SK-N-SH (cell line): Measurements from ENCODE around the gene EVI2B. TPM values are rescaled to one million over a fixed set of nuclear protein-coding genes. Genes with fewer than 3 reads are reported as not detected.

Source experiments
- CTCF ChIA-PET: fragments of 300-600, 350-600 bp; formaldehyde crosslinking; extraction: SDS; loops from one replicate; lab custom pipeline; 2021; lab: Yijun Ruan, JAX
- POLR2A ChIA-PET: fragments of 350-600 bp; sonication (Branson Sonifier 250); formaldehyde crosslinking; extraction: SDS; loops from one replicate; lab custom pipeline; 2020; ENCODE audit warnings: antibody characterized with exemption, inconsistent platforms; lab: Yijun Ruan, JAX
- DNase-seq: peaks from one replicate; pipeline ENCODE4 v3.0.0; 2012
- H2AFZ ChIP-seq: fragments of 200-600 bp; sonication (generic); 2 replicates; pipeline ENCODE4 v1.8.1; 2016; ENCODE audit warnings: antibody characterized with exemption, mild to moderate bottlenecking, low read depth
- H3F3A ChIP-seq: fragments of 200-600 bp; sonication (generic); replicated peaks from 2 replicates; pipeline ENCODE3; 2016; ENCODE audit warnings: antibody characterized with exemption, mild to moderate bottlenecking; ENCODE audit not compliant: insufficient read depth
- H3K27ac ChIP-seq, 2 experiments: fragments of 200-500 bp in 1 of 2; fragments of 200-600 bp in 1 of 2; sonication (Bioruptor generic) in 1 of 2; sonication (generic), shearing (Covaris generic) in 1 of 2; 2 replicates each; pipeline versions ENCODE4 v1.5.1 to v1.6.1; 2014 to 2016; ENCODE audit warnings: low read depth in 2 of 2, inconsistent platforms in 1 of 2, low read length in 1 of 2, mild to moderate bottlenecking in 1 of 2, mixed read lengths in 1 of 2
- H3K27me3 ChIP-seq: fragments of 200-600 bp; sonication (generic), shearing (Covaris generic); 2 replicates; pipeline ENCODE4 v1.6.1; 2016; ENCODE audit warnings: mixed run types; ENCODE audit not compliant: insufficient read depth
- H3K36me3 ChIP-seq, 2 experiments: fragments of 200-500 bp in 1 of 2; fragments of 200-600 bp in 1 of 2; sonication (Bioruptor generic) in 1 of 2; sonication (generic) in 1 of 2; replicated peaks in 1 of 2; 2 replicates each; pipeline versions ENCODE3 to v1.5.1; 2014 to 2016; ENCODE audit warnings: low read length in 1 of 2, mild to moderate bottlenecking in 1 of 2; ENCODE audit not compliant: insufficient read depth in 2 of 2, control insufficient read depth in 1 of 2
- H3K4me1 ChIP-seq, 2 experiments: fragments of 200-500 bp in 1 of 2; fragments of 200-600 bp in 1 of 2; sonication (Bioruptor generic) in 1 of 2; sonication (generic), shearing (Covaris generic) in 1 of 2; 2 replicates each; pipeline versions ENCODE4 v1.5.1 to v1.6.1; 2014 to 2016; ENCODE audit warnings: low read depth in 1 of 2, low read length in 1 of 2, mixed run types in 1 of 2; ENCODE audit not compliant: insufficient read depth in 2 of 2, control insufficient read depth in 1 of 2
- H3K4me2 ChIP-seq: fragments of 200-600 bp; sonication (generic), shearing (Covaris generic); 2 replicates; pipeline ENCODE4 v1.6.1; 2017; ENCODE audit warnings: mixed run types
- H3K4me3 ChIP-seq, 2 experiments: fragments of 200-500 bp in 1 of 2; fragments of 200-600 bp in 1 of 2; sonication (Bioruptor generic) in 1 of 2; sonication (generic), shearing (Covaris generic) in 1 of 2; 2 replicates each; pipeline versions ENCODE4 v1.5.1 to v1.8.1; 2014 to 2016; ENCODE audit warnings: low read depth in 2 of 2, inconsistent platforms in 1 of 2, low read length in 1 of 2, mild to moderate bottlenecking in 1 of 2, mixed read lengths in 1 of 2, moderate library complexity in 1 of 2
- H3K79me2 ChIP-seq: fragments of 200-600 bp; sonication (generic); 2 replicates; pipeline ENCODE4 v1.8.1; 2017; ENCODE audit warnings: mild to moderate bottlenecking; ENCODE audit not compliant: insufficient read depth
- H3K9ac ChIP-seq: fragments of 200-600 bp; sonication (generic); 2 replicates; pipeline ENCODE4 v1.6.1; 2017; ENCODE audit warnings: mixed run types
- H3K9me2 ChIP-seq: fragments of 200-600 bp; sonication (generic); 2 replicates; pipeline ENCODE4 v1.6.1; 2017; ENCODE audit warnings: mixed run types
- H3K9me3 ChIP-seq: fragments of 200-600 bp; sonication (generic); 2 replicates; pipeline ENCODE4 v1.6.1; 2017; ENCODE audit warnings: mixed run types, mild to moderate bottlenecking, moderate library complexity
- H4K20me1 ChIP-seq: fragments of 200-600 bp; sonication (generic); 2 replicates; pipeline ENCODE4 v1.6.1; 2017; ENCODE audit warnings: mild to moderate bottlenecking, mixed run types; ENCODE audit not compliant: insufficient read depth
- CHD2 ChIP-seq: fragments of 150-350 bp; IDR thresholded peaks from 2 replicates; pipeline ENCODE4 v1.6.1; 2018; ENCODE audit warnings: low read length; ENCODE audit not compliant: partially characterized antibody
- FOSL2 ChIP-seq: IDR thresholded peaks from 2 replicates; pipeline ENCODE4 v1.4.0; 2012; ENCODE audit warnings: low read depth, mild to moderate bottlenecking, moderate library complexity, borderline replicate concordance
- FOXJ3 ChIP-seq: sonication (generic); formaldehyde crosslinking; IDR thresholded peaks from 2 replicates; pipeline ENCODE4 v1.5.1; 2020; ENCODE audit warnings: mild to moderate bottlenecking, missing genetic modification reagents
- JUND ChIP-seq: IDR thresholded peaks from 2 replicates; pipeline ENCODE4 v1.4.0; 2012
- NFIC ChIP-seq: IDR thresholded peaks from 2 replicates; pipeline ENCODE4 v1.4.0; 2012; ENCODE audit warnings: borderline replicate concordance
- NRF1 ChIP-seq: IDR thresholded peaks from 2 replicates; pipeline ENCODE4 v1.6.1; 2012; ENCODE audit warnings: low read depth, mild to moderate bottlenecking, low read length
- POLR2AphosphoS5 ChIP-seq: IDR thresholded peaks from 2 replicates; pipeline ENCODE4 v1.6.1; 2012; ENCODE audit warnings: low read depth, low read length
- RAD21 ChIP-seq: IDR thresholded peaks from 2 replicates; pipeline ENCODE4 v1.6.1; 2012; ENCODE audit warnings: mild to moderate bottlenecking, low read length
- RXRA ChIP-seq: IDR thresholded peaks from 2 replicates; pipeline ENCODE4 v1.4.0; 2012; ENCODE audit warnings: low read depth, mild to moderate bottlenecking, borderline replicate concordance
- SIN3A ChIP-seq: IDR thresholded peaks from 2 replicates; pipeline ENCODE4 v1.6.1; 2012; ENCODE audit warnings: low read depth, mild to moderate bottlenecking, low read length, moderate library complexity, borderline replicate concordance
- TAF1 ChIP-seq: IDR thresholded peaks from 2 replicates; pipeline ENCODE4 v1.6.1; 2012; ENCODE audit warnings: low read depth, mild to moderate bottlenecking, low read length, moderate library complexity, borderline replicate concordance
- TCF12 ChIP-seq: IDR thresholded peaks from 2 replicates; pipeline ENCODE4 v1.4.0; 2012
- USF1 ChIP-seq: IDR thresholded peaks from 2 replicates; pipeline ENCODE4 v1.4.0; 2012; ENCODE audit warnings: low read depth, borderline replicate concordance
- WGBS: methylation state at CpG from one replicate; pipeline ENCODE4 v1.1.6; 2017; ENCODE audit warnings: low lambda C conversion rate; 5-methylcytosine and 5-hydroxymethylcytosine counted together
- polyA plus RNA-seq, 3 experiments: library from polyadenylated mRNA; depleted of rRNA; stranded (reverse); fragments of >200 nt; gene quantifications; 2 replicates each; pipeline ENCODE4 v1.2.3, GENCODE V29; 2012
- TF ChIP-seq, protein P1 (sequence below): fragments of 200-600 bp; sonication (generic); IDR thresholded peaks from 2 replicates; pipeline ENCODE4 v1.6.1; 2017; ENCODE audit warnings: antibody characterized with exemption, mild to moderate bottlenecking, moderate library complexity
- TF ChIP-seq, protein P2 (sequence below): IDR thresholded peaks from 2 replicates; pipeline ENCODE4; 2012
- TF ChIP-seq, protein P3 (sequence below): IDR thresholded peaks from 2 replicates; pipeline ENCODE4 v1.4.0; 2012; ENCODE audit warnings: low read depth, borderline replicate concordance

EVI2B gene
- polyA plus RNA-seq, 1 of the 3 experiments (the other 2 are of a cell fraction), result 0.64 TPM

DNA sequence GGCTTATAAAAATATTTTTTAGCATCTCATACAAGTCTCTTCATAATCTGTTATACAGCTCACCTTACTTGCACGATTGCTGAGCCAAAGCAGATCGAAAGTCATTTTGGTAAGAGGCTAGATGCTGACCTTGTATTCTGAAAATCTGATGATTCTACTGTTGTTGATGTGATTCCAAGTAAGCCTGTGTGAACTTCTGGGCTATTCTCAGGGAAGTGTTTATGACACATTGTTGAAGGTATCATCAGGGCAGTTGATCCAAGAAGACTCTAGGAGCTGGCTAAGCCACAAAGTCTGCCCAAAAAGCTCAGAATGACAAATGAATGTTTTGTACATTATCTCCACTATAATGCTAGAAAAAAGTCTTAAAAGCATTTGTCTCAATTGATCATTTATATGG is 32.8 kb downstream of the EVI2B start:
- Histone ChIP-seq H3F3A (peaks cover 8% of the 10 kb centered on the region), H3K9me2 (no peaks in the 10 kb centered on the region), H3K27ac (no peak overlapping the region), H3K4me2 (no peak overlapping the region), H3K4me1 (no peaks in the 10 kb centered on the region), H3K9me3 (no peaks in the 10 kb centered on the region), H3K9ac (no peak overlapping the region), H3K4me3 (no peak overlapping the region), H3K36me3 (peaks cover 18 to 38% of the 10 kb centered on the region in 2 experiments), H3K79me2 (no peaks in the 10 kb centered on the region), H4K20me1 (no peaks in the 10 kb centered on the region), H2AFZ (no peak overlapping the region), H3K27me3 (no peaks in the 10 kb centered on the region)
- DNase-seq, result no peak
- no peak for TF ChIP-seq TAF1
- no peak for TF ChIP-seq USF1
- ChIA-PET POLR2A (no interaction called here), CTCF (no interaction called here)
- 95% methylated on average over 2 of the region's 2 CpGs for WGBS

DNA sequence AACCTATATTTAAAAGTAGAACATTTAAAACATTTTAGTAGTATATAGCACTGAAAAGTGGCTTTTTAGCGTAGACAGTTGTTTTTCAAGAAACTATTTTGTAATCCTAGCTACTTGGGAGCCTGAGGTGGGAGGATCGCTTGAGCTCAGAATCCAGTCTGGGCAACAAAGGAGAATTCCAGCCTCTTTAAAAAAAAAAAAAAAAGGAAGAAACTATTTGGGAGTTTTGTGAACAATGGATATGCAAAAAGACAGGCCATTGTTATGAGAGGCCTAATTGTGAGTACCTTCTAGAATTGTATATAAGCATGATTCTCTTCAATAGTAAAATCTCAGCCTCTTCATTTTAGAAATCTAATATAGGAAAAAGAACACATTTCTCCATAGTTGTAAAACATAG is 34.5 kb downstream of the EVI2B start:
- H3K9ac ChIP-seq, result no peak overlapping the region
- WGBS, result 98% methylated on average over 2 of the region's 2 CpGs
- ChIA-PET POLR2A (no interaction called here), CTCF (interaction anchor here (0.8 kb wide), 1 partner anchor 93 kb away, joined by 3 read pairs; no protein-coding TSS in a partner anchor)
- H3F3A ChIP-seq, result peaks cover 12% of the 10 kb centered on the region
- H2AFZ ChIP-seq, result no peak overlapping the region
- no peaks in the 10 kb centered on the region for H4K20me1 ChIP-seq
- H3K9me2 ChIP-seq, result no peaks in the 10 kb centered on the region
- H3K4me3 ChIP-seq, result no peak overlapping the region
- TF ChIP-seq NRF1 (no peak), POLR2AphosphoS5 (no peak), RXRA (no peak), NFIC (no peak)
- H3K4me2 ChIP-seq, result no peak overlapping the region
- no peak for DNase-seq
- H3K27ac ChIP-seq, result no peak overlapping the region
- no peaks in the 10 kb centered on the region for H3K4me1 ChIP-seq
- H3K79me2 ChIP-seq, result peaks cover 3% of the 10 kb centered on the region; the same call in 1 of the 2 replicates
- no peaks in the 10 kb centered on the region for H3K9me3 ChIP-seq
- H3K27me3 ChIP-seq, result no peaks in the 10 kb centered on the region
- peaks cover 22 to 52% of the 10 kb centered on the region in 2 experiments for H3K36me3 ChIP-seq

- Histone ChIP-seq H3K9me2 (no peaks in the 10 kb centered on the region), H3K4me1 (peaks cover 0 to 10% of the 10 kb centered on the region in 2 experiments; a peak in 3 of 4 replicates), H3K4me3 (no peak overlapping the region), H3K9ac (no peak overlapping the region), H3K27me3 (no peaks in the 10 kb centered on the region), H3K9me3 (no peaks in the 10 kb centered on the region), H2AFZ (no peak overlapping the region), H3K79me2 (peaks cover 7% of the 10 kb centered on the region; the same call in 1 of the 2 replicates), H3K4me2 (no peak overlapping the region), H3K27ac (no peak overlapping the region), H3K36me3 (peaks cover 29 to 63% of the 10 kb centered on the region in 2 experiments), H3F3A (peaks cover 4% of the 10 kb centered on the region), H4K20me1 (no peaks in the 10 kb centered on the region)
- ChIA-PET CTCF (no interaction called here), POLR2A (no interaction called here)
- no peak for DNase-seq
- 93% methylated on average over 1 of the region's 1 CpG for WGBS
- TF ChIP-seq NRF1, result no peak
- no peak for TF ChIP-seq FOSL2
- TF ChIP-seq SIN3A, result no peak
- TF ChIP-seq, protein P1, sequence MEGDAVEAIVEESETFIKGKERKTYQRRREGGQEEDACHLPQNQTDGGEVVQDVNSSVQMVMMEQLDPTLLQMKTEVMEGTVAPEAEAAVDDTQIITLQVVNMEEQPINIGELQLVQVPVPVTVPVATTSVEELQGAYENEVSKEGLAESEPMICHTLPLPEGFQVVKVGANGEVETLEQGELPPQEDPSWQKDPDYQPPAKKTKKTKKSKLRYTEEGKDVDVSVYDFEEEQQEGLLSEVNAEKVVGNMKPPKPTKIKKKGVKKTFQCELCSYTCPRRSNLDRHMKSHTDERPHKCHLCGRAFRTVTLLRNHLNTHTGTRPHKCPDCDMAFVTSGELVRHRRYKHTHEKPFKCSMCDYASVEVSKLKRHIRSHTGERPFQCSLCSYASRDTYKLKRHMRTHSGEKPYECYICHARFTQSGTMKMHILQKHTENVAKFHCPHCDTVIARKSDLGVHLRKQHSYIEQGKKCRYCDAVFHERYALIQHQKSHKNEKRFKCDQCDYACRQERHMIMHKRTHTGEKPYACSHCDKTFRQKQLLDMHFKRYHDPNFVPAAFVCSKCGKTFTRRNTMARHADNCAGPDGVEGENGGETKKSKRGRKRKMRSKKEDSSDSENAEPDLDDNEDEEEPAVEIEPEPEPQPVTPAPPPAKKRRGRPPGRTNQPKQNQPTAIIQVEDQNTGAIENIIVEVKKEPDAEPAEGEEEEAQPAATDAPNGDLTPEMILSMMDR, result no peak
- TF ChIP-seq TCF12, result no peak
- TF ChIP-seq RAD21, result no peak
- no peak for TF ChIP-seq CHD2
- TF ChIP-seq, protein P2, sequence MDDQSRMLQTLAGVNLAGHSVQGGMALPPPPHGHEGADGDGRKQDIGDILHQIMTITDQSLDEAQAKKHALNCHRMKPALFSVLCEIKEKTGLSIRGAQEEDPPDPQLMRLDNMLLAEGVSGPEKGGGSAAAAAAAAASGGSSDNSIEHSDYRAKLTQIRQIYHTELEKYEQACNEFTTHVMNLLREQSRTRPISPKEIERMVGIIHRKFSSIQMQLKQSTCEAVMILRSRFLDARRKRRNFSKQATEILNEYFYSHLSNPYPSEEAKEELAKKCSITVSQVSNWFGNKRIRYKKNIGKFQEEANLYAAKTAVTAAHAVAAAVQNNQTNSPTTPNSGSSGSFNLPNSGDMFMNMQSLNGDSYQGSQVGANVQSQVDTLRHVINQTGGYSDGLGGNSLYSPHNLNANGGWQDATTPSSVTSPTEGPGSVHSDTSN, result no peak
- no peak for TF ChIP-seq FOXJ3
- no peak for TF ChIP-seq JUND
- no peak for TF ChIP-seq POLR2AphosphoS5
- TF ChIP-seq, protein P3, sequence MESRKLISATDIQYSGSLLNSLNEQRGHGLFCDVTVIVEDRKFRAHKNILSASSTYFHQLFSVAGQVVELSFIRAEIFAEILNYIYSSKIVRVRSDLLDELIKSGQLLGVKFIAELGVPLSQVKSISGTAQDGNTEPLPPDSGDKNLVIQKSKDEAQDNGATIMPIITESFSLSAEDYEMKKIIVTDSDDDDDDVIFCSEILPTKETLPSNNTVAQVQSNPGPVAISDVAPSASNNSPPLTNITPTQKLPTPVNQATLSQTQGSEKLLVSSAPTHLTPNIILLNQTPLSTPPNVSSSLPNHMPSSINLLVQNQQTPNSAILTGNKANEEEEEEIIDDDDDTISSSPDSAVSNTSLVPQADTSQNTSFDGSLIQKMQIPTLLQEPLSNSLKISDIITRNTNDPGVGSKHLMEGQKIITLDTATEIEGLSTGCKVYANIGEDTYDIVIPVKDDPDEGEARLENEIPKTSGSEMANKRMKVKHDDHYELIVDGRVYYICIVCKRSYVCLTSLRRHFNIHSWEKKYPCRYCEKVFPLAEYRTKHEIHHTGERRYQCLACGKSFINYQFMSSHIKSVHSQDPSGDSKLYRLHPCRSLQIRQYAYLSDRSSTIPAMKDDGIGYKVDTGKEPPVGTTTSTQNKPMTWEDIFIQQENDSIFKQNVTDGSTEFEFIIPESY, result no peak
Measured at GRCh38 chr17:31275116-31275515, 38.7 kb downstream of the EVI2B start.
